Stimulated activated CD4-positive, alpha-beta T cell treated with anti-CD3 and anti-CD28 coated beads, Interleukin-4, amount 100 ng/mL, for 24 hours (primary cell): ENCODE data around the gene BCL7C.

ENCODE experiments used
- DNase-seq: peaks from one replicate; pipeline ENCODE4 v3.0.0-alpha.2; 2020

The BCL7C gene

DNA sequence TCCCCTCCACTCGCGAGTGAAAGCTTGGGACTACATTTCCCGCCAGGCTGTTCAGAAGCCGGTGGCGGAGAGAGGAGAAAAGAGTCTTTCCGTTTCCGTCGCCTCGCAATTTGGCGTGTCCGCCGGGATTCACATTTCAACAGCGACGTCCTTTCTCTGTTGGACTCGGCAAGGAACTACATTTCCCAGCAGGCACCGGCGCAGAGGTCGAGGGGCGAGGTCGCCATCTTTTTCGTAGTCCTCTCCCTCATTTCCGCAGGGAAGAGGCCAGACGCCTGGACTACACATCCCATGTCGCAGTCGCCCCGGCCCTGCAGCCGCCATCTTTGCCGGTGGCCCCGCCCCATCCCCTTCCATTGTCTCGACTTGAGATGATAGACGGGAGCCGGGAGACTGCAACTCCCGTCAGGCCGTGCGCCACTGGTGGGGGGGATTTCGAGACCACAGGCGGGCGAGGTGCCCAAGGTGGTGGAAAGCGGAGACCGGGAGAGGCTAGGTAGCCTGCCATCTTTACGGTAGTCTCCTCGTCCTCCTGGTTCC is 28.6 kb upstream of the BCL7C start:
- DNase-seq, result peak; percentile 100

- peak; percentile 90 for DNase-seq
These were observed 28.0 kb upstream of the BCL7C start for GRCh38 chr16:30921748-30922419.

DNA sequence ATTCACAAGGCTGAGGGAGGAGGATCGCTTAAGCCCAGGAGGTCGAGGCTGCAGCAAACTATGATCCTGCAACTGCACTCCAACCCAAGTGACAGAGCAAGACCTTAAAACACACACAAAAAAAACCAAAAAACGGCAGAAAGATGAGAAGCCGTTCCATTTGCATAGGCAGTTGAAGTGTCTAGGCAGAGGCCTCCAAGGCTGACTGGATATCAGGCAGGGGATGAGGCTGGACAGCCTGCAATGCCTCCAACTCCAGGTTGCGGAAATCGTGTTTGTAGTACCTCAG is 27.5 kb upstream of the BCL7C start:
- no peak for DNase-seq

GRCh38 chr16:30920891-30921290 is 27.0 kb upstream of the BCL7C start:
- no peak for DNase-seq

DNA sequence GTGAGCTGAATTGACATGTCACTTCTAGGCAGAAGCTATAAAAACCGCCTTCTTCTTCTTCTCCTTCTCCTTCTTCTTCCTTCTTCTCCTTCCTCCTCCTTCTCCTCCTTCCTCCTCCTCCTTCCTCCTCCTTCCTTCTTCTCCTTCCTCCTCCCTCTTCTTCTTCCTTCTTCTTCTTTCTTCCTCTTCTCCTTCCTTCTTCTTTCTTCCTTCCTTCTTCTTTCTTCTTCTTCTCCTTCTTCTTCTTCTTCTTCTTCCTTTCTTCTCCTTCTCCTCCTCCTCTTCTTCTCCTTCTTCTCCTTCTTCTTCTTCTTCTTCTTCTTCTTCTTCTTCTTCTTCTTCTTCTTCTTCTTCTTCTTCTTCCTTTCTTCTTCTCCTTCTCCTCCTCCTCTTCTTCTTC is 24.7 kb upstream of the BCL7C start:
- no peak for DNase-seq

GRCh38 chr16:30914830-30915229 is 21.0 kb upstream of the BCL7C start:
- no peak for DNase-seq

GRCh38 chr16:30912794-30913412 is 19.0 kb upstream of the BCL7C start:
- no peak for DNase-seq

DNA sequence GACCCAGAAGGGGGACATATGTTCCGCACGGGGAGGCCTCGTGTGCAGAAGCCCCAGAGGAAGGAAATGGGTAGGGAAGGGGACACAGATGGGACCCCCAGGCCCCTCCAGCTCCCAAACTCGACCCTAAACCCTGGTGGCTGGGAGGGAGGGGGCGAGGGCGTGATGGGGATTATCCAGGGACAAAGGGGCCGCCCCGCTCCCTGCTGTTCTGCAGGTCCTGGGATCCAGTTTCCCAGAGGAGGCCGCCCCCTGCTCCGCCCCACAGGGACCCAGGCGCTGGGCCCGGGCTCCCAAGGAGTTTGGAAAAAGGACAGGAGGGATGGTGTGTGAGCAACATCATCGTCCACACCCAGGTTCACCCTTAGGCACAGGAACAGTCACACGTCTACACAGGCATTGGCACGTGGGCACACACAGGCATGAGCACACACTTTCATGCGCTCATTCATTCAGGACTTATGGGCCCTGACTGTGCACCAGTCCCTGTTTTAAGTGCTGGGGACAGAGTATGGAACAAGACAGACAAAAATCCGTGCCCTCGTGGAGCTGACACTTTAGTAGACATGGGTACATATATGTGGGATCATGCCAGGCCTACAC is 16.7 kb upstream of the BCL7C start:
- no peak for DNase-seq

GRCh38 chr16:30907064-30907463 is 13.2 kb upstream of the BCL7C start:
- DNase-seq, result no peak

- DNase-seq, result no peak
These were observed 10.4 kb upstream of the BCL7C start for GRCh38 chr16:30904114-30904780.

DNA sequence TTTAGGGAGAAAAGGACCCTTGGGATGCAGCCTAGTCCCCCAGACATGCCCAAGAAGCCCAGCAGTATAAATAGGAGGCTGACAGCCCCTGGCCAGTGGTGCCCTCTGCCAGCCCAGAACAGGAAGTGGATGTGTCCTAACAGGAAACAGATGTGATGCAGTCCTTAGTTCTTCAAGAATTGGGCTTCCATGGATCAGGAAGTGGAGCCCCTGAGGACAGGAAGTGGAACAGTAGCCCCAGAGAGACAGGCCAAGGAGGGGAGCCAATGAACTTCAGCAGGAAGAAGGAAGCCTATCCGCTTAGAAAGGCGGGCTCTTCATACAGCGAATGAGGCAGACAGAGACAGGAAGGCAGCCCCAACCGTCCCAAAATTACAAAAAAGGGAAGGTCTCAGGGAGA is 9.7 kb upstream of the BCL7C start:
- DNase-seq, result no peak

GRCh38 chr16:30903002-30903401 is 9.1 kb upstream of the BCL7C start:
- no peak for DNase-seq

- DNase-seq, result peak; percentile 49
These were observed 8.4 kb upstream of the BCL7C start for GRCh38 chr16:30902029-30902972.

DNA sequence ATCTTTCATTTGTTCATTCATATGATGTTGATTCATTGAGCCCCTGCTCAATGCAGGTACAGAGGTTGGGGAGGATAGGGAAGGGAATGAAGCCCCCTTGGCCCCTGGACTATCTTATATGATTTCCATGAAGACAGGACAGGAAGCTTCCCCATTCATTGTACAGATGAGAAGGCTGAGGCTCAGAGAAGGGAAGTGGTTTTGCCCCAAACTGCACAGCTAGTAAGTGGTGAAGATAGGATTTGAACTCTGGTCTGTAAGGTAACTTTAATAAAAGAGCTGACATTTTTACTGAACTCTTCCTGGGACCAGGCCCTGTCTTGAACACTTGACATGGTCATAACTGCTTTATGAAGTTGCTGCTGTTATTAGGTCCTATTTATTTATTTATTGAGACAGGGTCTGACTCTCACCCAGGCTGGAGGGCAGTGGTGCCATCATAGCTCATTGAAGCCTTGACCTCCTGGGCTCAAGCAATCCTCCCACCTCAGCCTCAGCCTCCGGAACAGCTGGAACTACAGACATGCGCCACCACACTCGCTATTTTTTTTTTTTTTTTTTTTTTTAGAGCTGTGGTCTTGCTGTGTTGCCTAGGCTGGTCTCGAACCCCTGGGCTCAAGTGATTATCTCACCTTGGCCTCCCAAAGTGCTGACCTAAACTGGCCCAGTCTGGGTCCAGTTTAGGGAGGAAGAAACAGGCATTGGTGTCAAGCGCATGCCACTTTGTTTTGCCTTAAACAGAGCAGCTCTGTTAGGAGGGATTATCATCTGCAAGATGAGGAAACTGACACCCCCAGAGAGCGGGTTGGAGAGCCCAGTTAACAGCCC is 7.5 kb upstream of the BCL7C start:
- no peak for DNase-seq

GRCh38 chr16:30900588-30900987 is 6.7 kb upstream of the BCL7C start:
- no peak for DNase-seq

- no peak for DNase-seq
These were observed 5.9 kb upstream of the BCL7C start for GRCh38 chr16:30899794-30900193.

DNA sequence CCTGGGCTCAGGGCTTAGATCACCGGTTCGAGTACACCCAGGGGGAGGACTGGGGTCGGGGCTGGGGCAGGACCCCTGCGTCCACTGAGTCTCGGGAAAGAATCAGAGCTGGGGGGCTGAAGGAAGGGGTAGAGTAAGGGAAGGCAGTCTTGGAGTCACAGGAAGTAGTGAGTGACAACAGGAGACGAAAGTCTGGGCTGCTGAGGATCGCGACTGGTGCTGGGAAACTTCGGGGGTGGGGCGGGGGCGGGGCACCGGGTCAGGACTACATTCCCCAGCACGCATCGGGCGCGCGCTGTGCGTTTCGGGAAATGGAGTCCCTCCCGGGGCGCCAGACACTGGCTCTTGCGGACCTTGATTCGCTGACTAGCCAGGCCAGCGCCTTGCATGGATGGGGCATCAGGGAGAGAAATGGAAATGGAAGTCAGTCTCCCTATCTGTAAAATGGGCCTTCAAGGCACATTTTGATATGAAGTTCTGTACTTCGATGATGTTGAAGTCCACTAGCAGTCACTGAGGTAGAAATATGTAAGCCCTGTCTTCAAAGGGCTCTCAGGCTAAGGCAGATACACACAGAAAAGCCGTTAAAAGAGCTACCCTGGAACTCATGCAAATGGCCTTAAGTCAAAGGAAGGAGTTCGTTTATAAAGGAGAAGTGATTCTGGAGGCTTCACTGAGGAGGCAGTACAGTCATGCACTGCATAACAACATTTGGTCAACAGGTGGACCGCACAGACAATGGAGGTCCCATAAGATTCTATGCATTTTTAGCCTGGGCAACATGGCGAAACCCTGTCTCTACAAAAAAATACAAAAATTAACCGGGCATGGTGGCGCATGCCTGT is 3.2 kb upstream of the BCL7C start:
- DNase-seq, result peak; percentile 84

DNA sequence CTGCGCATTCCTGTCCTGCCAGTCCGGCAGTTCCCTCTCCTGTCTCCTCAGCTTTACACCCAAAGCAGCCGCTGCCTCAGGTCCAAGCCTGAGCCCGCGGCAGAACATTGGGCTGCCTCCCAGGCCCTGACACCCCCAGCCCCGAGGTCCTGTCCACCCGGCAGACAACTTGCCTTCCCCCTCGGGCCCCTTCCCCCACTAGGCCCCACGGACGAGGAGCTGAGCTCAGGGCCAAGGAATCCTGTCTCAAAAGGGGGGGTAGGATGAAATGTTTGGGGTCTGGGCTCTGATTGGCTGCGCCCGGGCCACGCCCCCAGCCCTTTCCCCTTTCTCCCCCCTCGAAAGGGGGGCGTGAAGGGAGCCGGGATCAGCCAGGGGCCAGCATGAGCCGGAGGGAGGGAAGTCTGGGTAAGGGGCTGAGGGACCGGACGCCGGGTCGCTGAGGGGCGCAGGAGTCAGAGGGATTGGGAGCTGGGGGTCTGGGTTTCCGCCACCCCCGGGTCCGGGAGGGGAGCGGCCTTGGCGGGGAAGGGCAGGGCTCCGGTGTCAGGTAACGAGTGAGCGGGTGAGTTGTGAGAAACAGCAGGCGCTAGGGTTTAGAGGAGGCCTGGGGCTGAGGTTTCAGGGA is 2.5 kb upstream of the BCL7C start, which contains the start of gene CTF1:
CTF1 (plus strand) TSS at position 354 of the 628 bp plus-strand sequence; CDS start at position 384, 30 bp downstream.
- no peak for DNase-seq

DNA sequence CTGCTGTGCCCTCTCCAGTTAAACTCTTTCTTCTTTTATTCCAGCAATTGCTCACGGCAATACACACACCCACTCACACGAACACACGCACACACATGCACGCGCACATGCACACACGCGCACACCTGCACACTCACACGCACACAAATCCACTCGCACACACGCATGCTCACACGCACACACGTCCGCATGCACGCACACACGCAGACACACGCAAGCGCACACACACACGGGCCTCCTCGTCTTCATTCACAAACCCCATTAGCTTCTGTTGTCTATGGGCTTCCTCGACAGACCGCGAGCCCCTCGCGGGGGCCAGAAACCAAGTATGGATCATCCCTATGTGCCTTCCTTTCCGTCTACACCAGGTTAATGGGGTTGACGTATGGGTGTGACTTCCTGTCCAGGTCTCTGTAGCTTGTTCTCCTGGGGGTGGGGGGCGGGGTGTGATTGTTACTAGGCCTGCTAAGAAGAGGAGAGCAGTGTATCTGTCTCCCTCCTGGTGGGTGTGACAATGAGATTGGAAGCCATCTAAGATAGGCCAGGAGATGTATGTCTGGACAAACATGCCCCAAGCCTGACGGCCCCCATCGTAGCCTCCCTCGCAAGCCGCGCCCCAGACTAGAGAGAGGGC is 1.9 kb upstream of the BCL7C start:
- DNase-seq, result no peak
